K562 (cell line): ENCODE measurements around the gene SLC6A16. TPM values are rescaled to one million over a fixed set of nuclear protein-coding genes. Genes with fewer than 3 reads are reported as not detected.

Experiments
- BDP1 ChIP-seq: IDR thresholded peaks from 3 replicates; pipeline ENCODE4 v1.6.1; 2011; ENCODE audit not compliant: insufficient read length, insufficient read depth
- CEBPB ChIP-seq: fragments of 450-650 bp; IDR thresholded peaks from 2 replicates; pipeline ENCODE4 v1.6.1; 2016; ENCODE audit warnings: missing genetic modification characterization, missing compliant biosample characterization
- CGGBP1 ChIP-seq: fragments of 250-450 bp; sonication (Bioruptor Pico); IDR thresholded peaks from 2 replicates; pipeline ENCODE4 v1.9.0; 2021; ENCODE audit warnings: mild to moderate bottlenecking
- EGR1 ChIP-seq: fragments of 450-650 bp; conservative IDR thresholded peaks from 2 replicates; pipeline ENCODE4 v1.6.1; 2017; ENCODE audit warnings: mild to moderate bottlenecking
- GABPA ChIP-seq: fragments of 200-800 bp; sonication (Bioruptor generic); conservative IDR thresholded peaks from 2 replicates; pipeline ENCODE4 v1.6.1; 2016; ENCODE audit warnings: low read depth, missing genetic modification characterization, missing compliant biosample characterization
- HNRNPH1 ChIP-seq: fragments of 200-400 bp; formaldehyde crosslinking; optimal IDR thresholded peaks from 2 replicates; pipeline ENCODE3; 2017; ENCODE audit warnings: low read depth, mild to moderate bottlenecking, low read length, moderate library complexity
- ID3 ChIP-seq, 2 experiments: fragments of 250-450 bp in 1 of 2; fragments of 450-650 bp in 1 of 2; sonication (Bioruptor Pico) in 1 of 2; IDR thresholded peaks; 2 replicates each; pipeline versions ENCODE4 v1.6.1 to v1.8.0; 2016 to 2021; ENCODE audit warnings: mild to moderate bottlenecking in 2 of 2, moderate library complexity in 2 of 2, missing compliant biosample characterization in 1 of 2, missing genetic modification characterization in 1 of 2
- KAT2B ChIP-seq: IDR thresholded peaks from one replicate; pipeline ENCODE4 v1.6.1; 2012; ENCODE audit warnings: low read depth, mild to moderate bottlenecking, control low read depth, inconsistent platforms, low read length, moderate library complexity
- PHTF2 ChIP-seq: fragments of 250-450 bp; sonication (Bioruptor Pico); IDR thresholded peaks from 2 replicates; pipeline ENCODE4 v1.5.0; 2021; ENCODE audit warnings: mild to moderate bottlenecking
- POLR2AphosphoS2 ChIP-seq: IDR thresholded peaks from 2 replicates; pipeline ENCODE4 v1.6.1; 2012; ENCODE audit warnings: low read length, improper control_type of control experiment
- SRSF7 ChIP-seq: fragments of 200-400 bp; formaldehyde crosslinking; optimal IDR thresholded peaks from 2 replicates; pipeline ENCODE3; 2017; ENCODE audit warnings: mild to moderate bottlenecking, low read depth, low read length
- ZNF277 ChIP-seq: fragments of 250-450 bp; sonication (Bioruptor Pico); IDR thresholded peaks from 2 replicates; pipeline ENCODE4 v1.8.0; 2022; ENCODE audit warnings: inconsistent platforms, mild to moderate bottlenecking, moderate library complexity, borderline replicate concordance
- ZNF318 ChIP-seq, 2 experiments: fragments of 450-650 bp; IDR thresholded peaks; 2 replicates each; pipeline ENCODE4 v1.6.1; 2016; ENCODE audit warnings: mild to moderate bottlenecking in 2 of 2, borderline replicate concordance in 1 of 2, low read depth in 1 of 2, moderate library complexity in 1 of 2
- ZNF512 ChIP-seq: IDR thresholded peaks from 2 replicates; pipeline ENCODE4 v1.6.1; 2016; ENCODE audit warnings: missing genetic modification characterization, missing compliant biosample characterization
- ZNF77 ChIP-seq: fragments of 250-450 bp; sonication (Bioruptor Pico); IDR thresholded peaks from 2 replicates; pipeline ENCODE4 v1.5.0; 2020
- polyA plus RNA-seq, 8 experiments: library from polyadenylated mRNA; depleted of rRNA in 4 of 8; stranded (reverse) in 5 of 8; unstranded in 3 of 8; fragments of >200 nt; fragmentation: Nextera tagmentation in 2 of 8; fragmentation: Illumina TruSeq in 1 of 8; extraction: Ambion mirVana in 2 of 8; extraction: Trizol in 1 of 8; gene quantifications; 2 replicates each; pipeline versions ENCODE4 v1.2.1 to v1.2.3, GENCODE V29; 2011 to 2014; ENCODE audit warnings: inconsistent platforms in 1 of 8, missing spikeins in 1 of 8
- total RNA-seq, 7 experiments: library from RNA; depleted of rRNA in 6 of 7; stranded (reverse); fragments of >200 nt in 6 of 7; fragmentation: Illumina TruSeq in 2 of 7; extraction: Trizol in 2 of 7; gene quantifications; 2 replicates each; pipeline versions ENCODE4 v1.2.1 to v1.2.3, GENCODE V29; 2011 to 2021; ENCODE audit warnings: low replicate concordance in 1 of 7

SLC6A16 gene
- total and polyA plus RNA-seq, 9 of the 15 experiments (the other 6 are each of a cell fraction or from before 2014, with no cell fraction given) = 0.05 to 0.95 (median 0.36) TPM

DNA sequence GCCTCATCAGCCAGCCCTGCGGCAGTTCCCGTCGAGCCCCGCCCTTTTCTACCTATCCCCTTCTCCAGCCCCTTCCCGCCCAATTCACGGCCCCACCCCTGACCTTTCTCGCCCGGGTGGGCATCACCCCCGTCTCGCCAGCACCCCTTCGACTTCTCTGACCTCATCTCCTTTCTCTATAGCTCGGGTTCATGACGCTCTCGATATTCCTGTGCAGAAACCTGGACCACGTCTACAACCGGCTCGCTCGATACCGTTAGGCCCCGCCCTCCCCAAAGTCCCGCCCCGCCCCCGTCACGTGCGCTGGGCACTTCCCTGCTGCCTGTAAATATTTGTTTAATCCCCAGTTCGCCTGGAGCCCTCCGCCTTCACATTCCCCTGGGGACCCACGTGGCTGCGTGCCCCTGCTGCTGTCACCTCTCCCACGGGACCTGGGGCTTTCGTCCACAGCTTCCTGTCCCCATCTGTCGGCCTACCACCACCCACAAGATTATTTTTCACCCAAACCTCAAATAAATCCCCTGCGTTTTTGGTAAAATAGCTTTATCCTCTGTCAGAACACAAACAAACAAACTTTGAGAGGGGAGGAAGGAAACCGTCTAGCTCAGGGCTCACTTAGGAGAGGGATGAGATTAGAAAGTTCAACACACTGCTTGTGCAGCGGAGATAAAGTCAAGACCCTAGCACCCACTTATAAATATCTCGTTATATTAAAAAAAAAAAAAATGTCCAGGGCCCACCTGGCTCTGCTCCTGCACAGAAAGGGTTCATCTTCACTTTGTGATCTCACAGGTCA lies 15.3 kb upstream of the SLC6A16 start (continued):
- TF ChIP-seq ZNF512 (tag) = no peak
- TF ChIP-seq CEBPB (tag) = no peak
- no peak for TF ChIP-seq GABPA (tag)
- TF ChIP-seq ZNF277 (CRISPR knock-in tag) = no peak
- no peak for TF ChIP-seq HNRNPH1
- no peak for TF ChIP-seq ZNF318 (IDR thresholded peaks at IDR 0.05; ENCODE audit: borderline replicate concordance in 1 of 2, low read depth in 1 of 2)
- TF ChIP-seq BDP1 = no peak
- TF ChIP-seq PHTF2 (CRISPR knock-in tag) = no peak
- no peak for TF ChIP-seq EGR1
- no peak for TF ChIP-seq ID3 (CRISPR knock-in tag; IDR thresholded peaks at IDR 0.05)
- no peak for TF ChIP-seq ID3 (tag; IDR thresholded peaks at IDR 0.05)
- TF ChIP-seq ZNF77 (CRISPR knock-in tag) = no peak
- no peak for TF ChIP-seq POLR2AphosphoS2
- TF ChIP-seq SRSF7 = no peak
- no peak for TF ChIP-seq CGGBP1
- no peak for TF ChIP-seq KAT2B
